DND-41 (cell line): ENCODE data around the gene KXD1.

Source experiments
- ATAC-seq: fragments of 200-7000 bp; cut with Tn5 transposase; 3 replicates; pipeline ENCODE4 v1.9.1; 2021; ENCODE audit warnings: low read depth; ENCODE audit not compliant: insufficient read depth
- DNase-seq: peaks from one replicate; pipeline ENCODE4 v3.0.0-alpha.2; 2020
- H2AFZ ChIP-seq: 2 replicates; pipeline ENCODE4 v1.6.0; 2012; ENCODE audit warnings: low read depth, low read length
- H3K27ac ChIP-seq: 2 replicates; pipeline ENCODE4 v1.5.1; 2012; ENCODE audit warnings: low read length, inconsistent platforms
- H3K27me3 ChIP-seq: fragments of 200-600 bp; sonication (generic); 2 replicates; pipeline ENCODE4 v1.6.0; 2012; ENCODE audit warnings: low read length, mild to moderate bottlenecking, inconsistent platforms; ENCODE audit not compliant: insufficient read depth, poor library complexity
- H3K36me3 ChIP-seq: 2 replicates; pipeline ENCODE4 v1.5.1; 2012; ENCODE audit warnings: low read length, inconsistent platforms; ENCODE audit not compliant: insufficient read depth
- H3K4me1 ChIP-seq: 2 replicates; pipeline ENCODE4 v1.5.1; 2012; ENCODE audit warnings: mild to moderate bottlenecking, low read length; ENCODE audit not compliant: insufficient read depth
- H3K4me2 ChIP-seq: 2 replicates; pipeline ENCODE4 v1.6.0; 2012; ENCODE audit warnings: mild to moderate bottlenecking, moderate library complexity, low read length, inconsistent platforms; ENCODE audit not compliant: insufficient read depth
- H3K4me3 ChIP-seq, 2 experiments: fragments of 200-600 bp in 1 of 2; shearing (Covaris generic) in 1 of 2; 2 replicates each; pipeline ENCODE4 v1.5.1; 2012 to 2016; ENCODE audit warnings: inconsistent platforms in 2 of 2, low read length in 2 of 2, mild to moderate bottlenecking in 2 of 2, low read depth in 1 of 2, moderate library complexity in 1 of 2
- H3K79me2 ChIP-seq: 2 replicates; pipeline ENCODE4 v1.6.0; 2012; ENCODE audit warnings: low read length, inconsistent platforms; ENCODE audit not compliant: insufficient read depth
- H3K9ac ChIP-seq: 2 replicates; pipeline ENCODE4 v1.6.0; 2012; ENCODE audit warnings: low read depth, mild to moderate bottlenecking, inconsistent platforms, low read length, moderate library complexity
- H3K9me3 ChIP-seq: 2 replicates; pipeline ENCODE4 v1.5.1; 2012; ENCODE audit warnings: low read length, moderate library complexity, mild to moderate bottlenecking, inconsistent platforms; ENCODE audit not compliant: insufficient read depth, severe bottlenecking
- H4K20me1 ChIP-seq: 2 replicates; pipeline ENCODE4 v1.6.0; 2012; ENCODE audit warnings: low read length; ENCODE audit not compliant: insufficient read depth
- CTCF ChIP-seq: IDR thresholded peaks from 2 replicates; pipeline ENCODE4 v1.5.1; 2012; ENCODE audit warnings: borderline replicate concordance, low read length, moderate library complexity, mild to moderate bottlenecking; ENCODE audit not compliant: poor library complexity, severe bottlenecking; ENCODE audit errors: extremely low read depth
- EZH2 ChIP-seq: IDR thresholded peaks from 3 replicates; pipeline ENCODE4 v1.6.1; 2012; ENCODE audit warnings: borderline replicate concordance, low read depth, mild to moderate bottlenecking, moderate library complexity, low read length, inconsistent platforms; ENCODE audit not compliant: severe bottlenecking

KXD1 gene

GRCh38 chr19:18558202-18558555 lies 509 bp downstream of the KXD1 start:
- Histone ChIP-seq H3K36me3 (peaks cover 29% of the 10 kb centered on the region), H4K20me1 (0 out of 2 replicates have a peak, but pooled peaks cover 6% of the 10 kb centered on the region), H3K27me3 (no peaks in the 10 kb centered on the region), H2AFZ (peak overlapping the region; percentile 69), H3K4me2 (peak overlapping the region; percentile 91), H3K9ac (peak overlapping the region; percentile 81), H3K79me2 (peaks cover 39% of the 10 kb centered on the region), H3K9me3 (no peaks in the 10 kb centered on the region), H3K4me1 (peaks cover 24% of the 10 kb centered on the region), H3K27ac (peak overlapping the region; percentile 75), H3K4me3 (peak overlapping the region; percentile 63 to 83)
- DNase-seq (no peak), ATAC-seq (no peak)
- no peak for TF ChIP-seq EZH2
- no peak for TF ChIP-seq CTCF

GRCh38 chr19:18558604-18559003 lies 934 bp downstream of the KXD1 start:
- peak overlapping the region; percentile 75 for H3K27ac ChIP-seq
- H3K4me1 ChIP-seq: peaks cover 24% of the 10 kb centered on the region
- ATAC-seq: no peak
- peak overlapping the region; percentile 91 for H3K4me2 ChIP-seq
- DNase-seq: no peak
- H4K20me1 ChIP-seq: 0 out of 2 replicates have a peak, but pooled peaks cover 6% of the 10 kb centered on the region
- H2AFZ ChIP-seq: no peak overlapping the region
- H3K79me2 ChIP-seq: peaks cover 39% of the 10 kb centered on the region
- peak overlapping the region; percentile 81 for H3K9ac ChIP-seq
- no peaks in the 10 kb centered on the region for H3K27me3 ChIP-seq
- peak overlapping the region; percentile 63 to 83 for H3K4me3 ChIP-seq
- H3K9me3 ChIP-seq: no peaks in the 10 kb centered on the region
- no peak for TF ChIP-seq CTCF
- no peak for TF ChIP-seq EZH2
- peaks cover 32% of the 10 kb centered on the region for H3K36me3 ChIP-seq

- Histone ChIP-seq H3K79me2 (peaks cover 39% of the 10 kb centered on the region), H3K4me3 (peak overlapping the region in 1 of 2 experiments; percentile 33; a peak in 1 of 4 replicates), H4K20me1 (0 out of 2 replicates have a peak, but pooled peaks cover 6% of the 10 kb centered on the region), H3K9ac (peak overlapping the region; percentile 81; the same call in 1 of the 2 replicates), H3K27ac (no peak overlapping the region; the same call in 1 of the 2 replicates), H3K4me2 (peak overlapping the region; percentile 91; the same call in 1 of the 2 replicates), H2AFZ (no peak overlapping the region), H3K9me3 (no peaks in the 10 kb centered on the region), H3K27me3 (no peaks in the 10 kb centered on the region), H3K36me3 (peaks cover 42% of the 10 kb centered on the region), H3K4me1 (peaks cover 24% of the 10 kb centered on the region)
- ATAC-seq (no peak), DNase-seq (no peak)
- TF ChIP-seq EZH2 (no peak), CTCF (no peak)
These were observed 2.0 kb downstream of the KXD1 start for GRCh38 chr19:18559685-18560084.

- ATAC-seq (no peak), DNase-seq (no peak)
- Histone ChIP-seq H4K20me1 (0 out of 2 replicates have a peak, but pooled peaks cover 6% of the 10 kb centered on the region), H3K9ac (no peak overlapping the region), H3K79me2 (peaks cover 39% of the 10 kb centered on the region), H3K4me3 (no peak overlapping the region), H3K27me3 (no peaks in the 10 kb centered on the region), H3K4me2 (no peak overlapping the region), H2AFZ (no peak overlapping the region), H3K36me3 (peaks cover 66% of the 10 kb centered on the region), H3K9me3 (no peaks in the 10 kb centered on the region), H3K27ac (no peak overlapping the region), H3K4me1 (peaks cover 20% of the 10 kb centered on the region)
- TF ChIP-seq EZH2 (no peak), CTCF (no peak)
These were observed 4.4 kb downstream of the KXD1 start for GRCh38 chr19:18562086-18562485.
